ENCODE data around the gene TWIST1.

TWIST1 gene

GRCh38 chr7:19099194-19099593, 18.2 kb downstream of the TWIST1 start:
- Histone ChIP-seq H3K4me2 (ENCODE audit: low read depth, low read length, poor library complexity, severe bottlenecking) (no peak overlapping the region), H3K9me2 (replicated peaks; ENCODE audit: low read depth, low read length) (no peaks in the 10 kb centered on the region), H3K9ac (ENCODE audit: low read depth, low read length, poor library complexity, severe bottlenecking) (no peak overlapping the region), H3K4me1 (ENCODE audit: insufficient read depth, low read length, poor library complexity, severe bottlenecking) (peaks cover 7% of the 10 kb centered on the region), H3K79me2 (ENCODE audit: insufficient read depth, low read length) (no peaks in the 10 kb centered on the region), H2AFZ (ENCODE audit: low read length) (no peak overlapping the region), H3K27me3 (ENCODE audit: insufficient read depth, low read length, poor library complexity, severe bottlenecking) (no peaks in the 10 kb centered on the region), H3F3A (ENCODE audit: low read depth) (no peaks in the 10 kb centered on the region), H3K4me3 (ENCODE audit: low read length, poor library complexity, severe bottlenecking) (no peak overlapping the region), H4K20me1 (ENCODE audit: insufficient read depth, low read length, poor library complexity, severe bottlenecking) (no peaks in the 10 kb centered on the region), H3K36me3 (ENCODE audit: insufficient read depth, low read length) (no peaks in the 10 kb centered on the region), H3K9me3 (ENCODE audit: insufficient read depth, low read depth, low read length) (no peaks in the 10 kb centered on the region)
- TF ChIP-seq CTCF (conservative IDR thresholded peaks at IDR 0.05; ENCODE audit: low read length): no peak
- no peak for TF ChIP-seq EZH2phosphoT487 (IDR thresholded peaks at IDR 0.05; ENCODE audit: borderline replicate concordance)

GRCh38 chr7:19098510-19098909, 18.9 kb downstream of the TWIST1 start:
- no peak for TF ChIP-seq EZH2phosphoT487 (IDR thresholded peaks at IDR 0.05; ENCODE audit: borderline replicate concordance)
- no peak for TF ChIP-seq CTCF (conservative IDR thresholded peaks at IDR 0.05; ENCODE audit: low read length)
- Histone ChIP-seq H3K9ac (ENCODE audit: low read depth, low read length, poor library complexity, severe bottlenecking) (no peak overlapping the region), H2AFZ (ENCODE audit: low read length) (no peak overlapping the region), H3K9me2 (replicated peaks; ENCODE audit: low read depth, low read length) (no peaks in the 10 kb centered on the region), H4K20me1 (ENCODE audit: insufficient read depth, low read length, poor library complexity, severe bottlenecking) (no peaks in the 10 kb centered on the region), H3F3A (ENCODE audit: low read depth) (no peaks in the 10 kb centered on the region), H3K4me3 (ENCODE audit: low read length, poor library complexity, severe bottlenecking) (no peak overlapping the region), H3K27me3 (ENCODE audit: insufficient read depth, low read length, poor library complexity, severe bottlenecking) (no peaks in the 10 kb centered on the region), H3K36me3 (ENCODE audit: insufficient read depth, low read length) (no peaks in the 10 kb centered on the region), H3K4me1 (ENCODE audit: insufficient read depth, low read length, poor library complexity, severe bottlenecking) (peaks cover 11% of the 10 kb centered on the region), H3K4me2 (ENCODE audit: low read depth, low read length, poor library complexity, severe bottlenecking) (no peak overlapping the region), H3K79me2 (ENCODE audit: insufficient read depth, low read length) (no peaks in the 10 kb centered on the region), H3K9me3 (ENCODE audit: insufficient read depth, low read depth, low read length) (no peaks in the 10 kb centered on the region)

GRCh38 chr7:19097165-19098055, 20.0 kb downstream of the TWIST1 start:
- Histone ChIP-seq H3K9me2 (replicated peaks; ENCODE audit: low read depth, low read length) (no peaks in the 10 kb centered on the region), H4K20me1 (ENCODE audit: insufficient read depth, low read length, poor library complexity, severe bottlenecking) (no peaks in the 10 kb centered on the region), H3K9me3 (ENCODE audit: insufficient read depth, low read depth, low read length) (no peaks in the 10 kb centered on the region), H3K4me3 (ENCODE audit: low read length, poor library complexity, severe bottlenecking) (no peak overlapping the region), H3K9ac (ENCODE audit: low read depth, low read length, poor library complexity, severe bottlenecking) (no peak overlapping the region), H3K36me3 (ENCODE audit: insufficient read depth, low read length) (no peaks in the 10 kb centered on the region), H3K4me2 (ENCODE audit: low read depth, low read length, poor library complexity, severe bottlenecking) (no peak overlapping the region), H2AFZ (ENCODE audit: low read length) (no peak overlapping the region), H3K27me3 (ENCODE audit: insufficient read depth, low read length, poor library complexity, severe bottlenecking) (no peaks in the 10 kb centered on the region), H3F3A (ENCODE audit: low read depth) (no peaks in the 10 kb centered on the region), H3K79me2 (ENCODE audit: insufficient read depth, low read length) (no peaks in the 10 kb centered on the region), H3K4me1 (ENCODE audit: insufficient read depth, low read length, poor library complexity, severe bottlenecking) (peaks cover 11% of the 10 kb centered on the region)
- TF ChIP-seq EZH2phosphoT487 (IDR thresholded peaks at IDR 0.05; ENCODE audit: borderline replicate concordance) (no peak), CTCF (conservative IDR thresholded peaks at IDR 0.05; ENCODE audit: low read length) (no peak)
